Measurements from ENCODE around the gene AOPEP.

DNA sequence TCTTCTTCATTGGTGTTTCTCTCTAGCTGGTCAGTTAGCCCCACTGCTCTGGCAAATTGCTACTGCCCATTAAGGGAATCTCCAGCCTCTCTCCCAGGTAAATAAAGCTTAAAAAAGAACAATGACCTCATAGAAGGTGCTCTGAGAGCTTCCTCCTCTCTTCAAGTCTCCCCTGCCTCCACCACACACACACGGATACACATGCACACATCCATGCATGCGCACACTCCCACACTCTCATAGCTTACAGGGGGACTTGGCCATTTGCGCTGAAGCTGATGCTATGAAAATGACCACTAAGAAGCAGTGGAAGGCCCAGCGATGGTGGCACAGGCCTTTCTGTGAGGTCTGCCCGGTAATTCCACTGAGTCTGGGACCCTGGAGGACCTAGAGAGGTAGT lies 250.9 kb downstream of the AOPEP start:
- no peak for TF ChIP-seq RCOR1 (IDR thresholded peaks at IDR 0.05; ENCODE audit: low read length)
- TF ChIP-seq JUND (IDR thresholded peaks at IDR 0.05) = no peak
- no peak for TF ChIP-seq SIN3A (IDR thresholded peaks at IDR 0.05; ENCODE audit: borderline replicate concordance, low read depth, low read length)
- no peak for TF ChIP-seq FOXM1 (IDR thresholded peaks at IDR 0.05; ENCODE audit: low read depth)
- TF ChIP-seq POLR2AphosphoS5 (IDR thresholded peaks at IDR 0.05; ENCODE audit: low read depth, low read length) = no peak
- TF ChIP-seq, protein P1, sequence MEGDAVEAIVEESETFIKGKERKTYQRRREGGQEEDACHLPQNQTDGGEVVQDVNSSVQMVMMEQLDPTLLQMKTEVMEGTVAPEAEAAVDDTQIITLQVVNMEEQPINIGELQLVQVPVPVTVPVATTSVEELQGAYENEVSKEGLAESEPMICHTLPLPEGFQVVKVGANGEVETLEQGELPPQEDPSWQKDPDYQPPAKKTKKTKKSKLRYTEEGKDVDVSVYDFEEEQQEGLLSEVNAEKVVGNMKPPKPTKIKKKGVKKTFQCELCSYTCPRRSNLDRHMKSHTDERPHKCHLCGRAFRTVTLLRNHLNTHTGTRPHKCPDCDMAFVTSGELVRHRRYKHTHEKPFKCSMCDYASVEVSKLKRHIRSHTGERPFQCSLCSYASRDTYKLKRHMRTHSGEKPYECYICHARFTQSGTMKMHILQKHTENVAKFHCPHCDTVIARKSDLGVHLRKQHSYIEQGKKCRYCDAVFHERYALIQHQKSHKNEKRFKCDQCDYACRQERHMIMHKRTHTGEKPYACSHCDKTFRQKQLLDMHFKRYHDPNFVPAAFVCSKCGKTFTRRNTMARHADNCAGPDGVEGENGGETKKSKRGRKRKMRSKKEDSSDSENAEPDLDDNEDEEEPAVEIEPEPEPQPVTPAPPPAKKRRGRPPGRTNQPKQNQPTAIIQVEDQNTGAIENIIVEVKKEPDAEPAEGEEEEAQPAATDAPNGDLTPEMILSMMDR (IDR thresholded peaks at IDR 0.05) = no peak
